ENCODE data around the gene PEAK1.

Gene PEAK1

GRCh38 chr15:77347197-77347596 lies 72.7 kb downstream of the PEAK1 start:
- H4K20me1 ChIP-seq (ENCODE audit: insufficient read depth): no peaks in the 10 kb centered on the region
- H3K79me2 ChIP-seq (ENCODE audit: insufficient read depth, low read depth): no peaks in the 10 kb centered on the region
- no peak overlapping the region for H2AFZ ChIP-seq (ENCODE audit: low read depth)
- no peak overlapping the region for H3K4me3 ChIP-seq (IDR thresholded peaks at IDR 0.05; ENCODE audit: insufficient read depth, low read depth, low read length)
- no peak overlapping the region for H3K4me2 ChIP-seq
- H3K36me3 ChIP-seq (ENCODE audit: insufficient read depth): no peaks in the 10 kb centered on the region
- no peak for TF ChIP-seq CTCF (conservative IDR thresholded peaks at IDR 0.05; ENCODE audit: low read depth, low read length)
- H3K27ac ChIP-seq: no peak overlapping the region
- no peaks in the 10 kb centered on the region for H3K27me3 ChIP-seq (ENCODE audit: insufficient read depth, low read depth)
- no peak overlapping the region for H3K9ac ChIP-seq
- H3K4me1 ChIP-seq (ENCODE audit: low read depth, poor library complexity, severe bottlenecking): no peaks in the 10 kb centered on the region

- no peak overlapping the region for H3K27ac ChIP-seq
- no peaks in the 10 kb centered on the region for H3K36me3 ChIP-seq (ENCODE audit: insufficient read depth)
- no peaks in the 10 kb centered on the region for H3K27me3 ChIP-seq (ENCODE audit: insufficient read depth, low read depth)
- H4K20me1 ChIP-seq (ENCODE audit: insufficient read depth): no peaks in the 10 kb centered on the region
- H3K9ac ChIP-seq: no peak overlapping the region
- H3K79me2 ChIP-seq (ENCODE audit: insufficient read depth, low read depth): no peaks in the 10 kb centered on the region
- no peak overlapping the region for H2AFZ ChIP-seq (ENCODE audit: low read depth)
- no peak overlapping the region for H3K4me3 ChIP-seq (IDR thresholded peaks at IDR 0.05; ENCODE audit: insufficient read depth, low read depth, low read length)
- no peak overlapping the region for H3K4me2 ChIP-seq
- H3K4me1 ChIP-seq (ENCODE audit: low read depth, poor library complexity, severe bottlenecking): no peaks in the 10 kb centered on the region
- no peak for TF ChIP-seq CTCF (conservative IDR thresholded peaks at IDR 0.05; ENCODE audit: low read depth, low read length)
These were observed 73.5 kb downstream of the PEAK1 start for GRCh38 chr15:77346245-77347036.

- H3K9ac ChIP-seq: no peak overlapping the region
- no peak overlapping the region for H3K4me3 ChIP-seq (IDR thresholded peaks at IDR 0.05; ENCODE audit: insufficient read depth, low read depth, low read length)
- H3K27me3 ChIP-seq (ENCODE audit: insufficient read depth, low read depth): no peaks in the 10 kb centered on the region
- no peak for TF ChIP-seq CTCF (conservative IDR thresholded peaks at IDR 0.05; ENCODE audit: low read depth, low read length)
- no peak overlapping the region for H3K4me2 ChIP-seq
- H3K79me2 ChIP-seq (ENCODE audit: insufficient read depth, low read depth): no peaks in the 10 kb centered on the region
- H3K36me3 ChIP-seq (ENCODE audit: insufficient read depth): no peaks in the 10 kb centered on the region
- H4K20me1 ChIP-seq (ENCODE audit: insufficient read depth): no peaks in the 10 kb centered on the region
- H3K4me1 ChIP-seq (ENCODE audit: low read depth, poor library complexity, severe bottlenecking): no peaks in the 10 kb centered on the region
- H2AFZ ChIP-seq (ENCODE audit: low read depth): no peak overlapping the region
- H3K27ac ChIP-seq: no peak overlapping the region
These were observed 77.1 kb downstream of the PEAK1 start for GRCh38 chr15:77342807-77343206.

- H4K20me1 ChIP-seq (ENCODE audit: insufficient read depth): no peaks in the 10 kb centered on the region
- no peaks in the 10 kb centered on the region for H3K27me3 ChIP-seq (ENCODE audit: insufficient read depth, low read depth)
- no peak overlapping the region for H3K4me3 ChIP-seq (IDR thresholded peaks at IDR 0.05; ENCODE audit: insufficient read depth, low read depth, low read length)
- H3K4me1 ChIP-seq (ENCODE audit: low read depth, poor library complexity, severe bottlenecking): no peaks in the 10 kb centered on the region
- H3K9ac ChIP-seq: no peak overlapping the region
- no peak overlapping the region for H2AFZ ChIP-seq (ENCODE audit: low read depth)
- no peaks in the 10 kb centered on the region for H3K36me3 ChIP-seq (ENCODE audit: insufficient read depth)
- no peaks in the 10 kb centered on the region for H3K79me2 ChIP-seq (ENCODE audit: insufficient read depth, low read depth)
- TF ChIP-seq CTCF (conservative IDR thresholded peaks at IDR 0.05; ENCODE audit: low read depth, low read length): no peak
- no peak overlapping the region for H3K4me2 ChIP-seq
- H3K27ac ChIP-seq: no peak overlapping the region
These were observed 79.7 kb downstream of the PEAK1 start for GRCh38 chr15:77340245-77340644.

Data from KMS-11 (cell line).